AG04449 (cell line): ENCODE data around the gene RFX7.

Source experiments
- CTCF ChIA-PET: fragments of 350-600 bp; formaldehyde crosslinking; extraction: SDS; loops from one replicate; lab custom pipeline; 2021; ENCODE audit warnings: antibody characterized with exemption; lab: Yijun Ruan, JAX
- POLR2A ChIA-PET: fragments of 400-600, 350-600 bp; formaldehyde crosslinking; extraction: SDS; loops from one replicate; lab custom pipeline; 2020; ENCODE audit warnings: antibody characterized with exemption, inconsistent platforms; lab: Yijun Ruan, JAX
- DNase-seq: peaks from one replicate; pipeline ENCODE4 v3.0.0-alpha.2; 2010; ENCODE audit warnings: low read depth, low spot score
- H3K4me3 ChIP-seq: 2 replicates; pipeline ENCODE4 v1.5.1; 2011; ENCODE audit warnings: low read depth, mild to moderate bottlenecking, control low read depth, low read length
- TF ChIP-seq, protein P1 (sequence below): IDR thresholded peaks from one replicate; pipeline ENCODE4 v1.5.1; 2011; ENCODE audit warnings: mild to moderate bottlenecking, moderate library complexity, low read length, control low read depth, inconsistent platforms; ENCODE audit not compliant: insufficient read depth; ENCODE audit errors: missing control alignments

RFX7 gene

GRCh38 chr15:56251315-56252095, 7.8 kb upstream of the RFX7 start:
- ChIA-PET CTCF (interaction anchor here (0.7 to 7.8 kb wide), 5 partner anchors 9 to 754 kb away, joined by 3 to 109 read pairs (median 5); no protein-coding TSS in a partner anchor), POLR2A (interaction anchor here (0.7 kb wide), 1 partner anchor 119 kb away, joined by 4 read pairs; no protein-coding TSS in a partner anchor)
- TF ChIP-seq, protein P1, sequence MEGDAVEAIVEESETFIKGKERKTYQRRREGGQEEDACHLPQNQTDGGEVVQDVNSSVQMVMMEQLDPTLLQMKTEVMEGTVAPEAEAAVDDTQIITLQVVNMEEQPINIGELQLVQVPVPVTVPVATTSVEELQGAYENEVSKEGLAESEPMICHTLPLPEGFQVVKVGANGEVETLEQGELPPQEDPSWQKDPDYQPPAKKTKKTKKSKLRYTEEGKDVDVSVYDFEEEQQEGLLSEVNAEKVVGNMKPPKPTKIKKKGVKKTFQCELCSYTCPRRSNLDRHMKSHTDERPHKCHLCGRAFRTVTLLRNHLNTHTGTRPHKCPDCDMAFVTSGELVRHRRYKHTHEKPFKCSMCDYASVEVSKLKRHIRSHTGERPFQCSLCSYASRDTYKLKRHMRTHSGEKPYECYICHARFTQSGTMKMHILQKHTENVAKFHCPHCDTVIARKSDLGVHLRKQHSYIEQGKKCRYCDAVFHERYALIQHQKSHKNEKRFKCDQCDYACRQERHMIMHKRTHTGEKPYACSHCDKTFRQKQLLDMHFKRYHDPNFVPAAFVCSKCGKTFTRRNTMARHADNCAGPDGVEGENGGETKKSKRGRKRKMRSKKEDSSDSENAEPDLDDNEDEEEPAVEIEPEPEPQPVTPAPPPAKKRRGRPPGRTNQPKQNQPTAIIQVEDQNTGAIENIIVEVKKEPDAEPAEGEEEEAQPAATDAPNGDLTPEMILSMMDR: no peak
- DNase-seq: no peak
- H3K4me3 ChIP-seq: no peak overlapping the region

DNA sequence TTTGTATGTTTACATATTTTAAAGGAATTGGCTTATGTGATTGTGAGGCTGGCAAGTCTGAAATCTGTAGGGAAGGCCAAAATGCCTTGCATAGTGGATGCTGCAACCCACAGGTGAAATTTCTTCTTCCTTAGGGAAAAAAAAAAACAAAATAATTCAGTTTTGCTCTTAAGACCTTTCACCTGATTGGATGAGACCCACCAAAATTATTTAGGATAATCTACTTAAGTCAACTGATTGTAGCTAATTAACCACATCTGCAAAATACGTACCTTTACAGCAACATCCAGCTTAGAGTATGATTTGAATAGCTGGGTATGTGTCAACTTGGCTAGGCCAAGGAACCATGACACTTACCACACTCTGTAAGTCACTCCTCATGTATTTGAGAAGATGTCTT, 6.9 kb upstream of the RFX7 start:
- POLR2A ChIA-PET: no interaction called here
- no peak for DNase-seq
- CTCF ChIA-PET: interaction anchor here (0.7 to 7.8 kb wide), 5 partner anchors 11 to 753 kb away, joined by 3 to 109 read pairs (median 5); no protein-coding TSS in a partner anchor

DNA sequence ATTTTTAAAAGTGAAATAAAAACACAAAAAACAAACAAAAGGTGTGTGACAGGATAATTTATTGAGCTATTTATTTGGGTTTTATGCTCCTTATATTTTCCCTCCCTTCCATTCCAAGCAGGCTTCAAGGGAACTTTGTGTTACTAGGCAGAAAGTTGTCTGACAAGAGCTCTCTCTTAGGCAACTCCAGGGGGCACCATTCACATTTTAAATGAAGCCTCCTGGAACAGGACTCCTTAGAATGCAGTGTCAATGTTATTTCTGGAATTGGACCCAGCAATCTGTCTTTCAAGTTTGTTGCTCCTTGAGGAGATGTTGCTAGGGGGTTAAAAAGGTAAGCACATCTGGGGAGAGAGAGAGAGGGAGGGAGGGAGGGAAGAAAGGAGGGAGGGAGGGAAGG, 5.4 kb upstream of the RFX7 start:
- peak; percentile 17 for DNase-seq
- ChIA-PET POLR2A (no interaction called here), CTCF (interaction anchor here (0.7 to 7.8 kb wide), 13 partner anchors 9 to 215 kb away, joined by 3 to 109 read pairs (median 3); no protein-coding TSS in a partner anchor)
- TF ChIP-seq, protein P1: peak; percentile 6
- H3K4me3 ChIP-seq: no peak overlapping the region

More for the DNA sequence above, 6.9 kb upstream of the RFX7 start:
- no peak overlapping the region for H3K4me3 ChIP-seq
- TF ChIP-seq, protein P1: no peak

DNA sequence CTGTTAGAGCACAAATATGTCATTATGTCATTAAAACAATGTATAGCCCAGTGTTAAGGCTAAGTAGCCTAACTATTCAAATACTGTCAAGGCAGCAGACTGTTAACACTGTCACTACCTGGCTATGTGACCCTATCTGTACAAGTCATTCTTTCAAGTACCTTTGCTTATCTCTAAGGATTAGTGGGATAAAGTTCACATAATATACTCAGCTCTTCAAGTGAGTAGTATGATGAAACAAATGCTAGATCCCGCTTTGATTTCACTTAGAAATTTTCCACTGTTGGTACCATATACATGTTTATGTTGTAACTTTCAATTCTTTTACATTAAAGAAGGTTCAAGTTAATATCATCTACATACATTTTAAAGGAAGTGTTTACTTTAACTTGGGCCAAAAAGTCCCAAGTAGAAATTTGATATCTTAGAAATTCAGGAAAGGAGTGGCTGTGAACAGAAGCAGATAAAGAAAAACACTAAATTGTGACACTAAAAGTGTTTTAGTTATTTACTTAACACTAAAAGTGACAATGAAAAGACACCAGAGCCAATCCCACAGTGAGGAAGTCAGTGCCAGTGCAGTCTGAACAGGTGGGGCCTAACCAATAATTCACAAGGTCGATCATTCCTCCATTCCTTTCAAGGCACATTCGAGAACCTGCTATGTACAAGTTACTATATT, 4.8 kb upstream of the RFX7 start:
- TF ChIP-seq, protein P1: no peak
- DNase-seq: no peak
- CTCF ChIA-PET: interaction anchor here (0.7 to 7.8 kb wide), 16 partner anchors 8 to 254 kb away, joined by 3 to 109 read pairs (median 3); no protein-coding TSS in a partner anchor
- POLR2A ChIA-PET: no interaction called here
- no peak overlapping the region for H3K4me3 ChIP-seq

DNA sequence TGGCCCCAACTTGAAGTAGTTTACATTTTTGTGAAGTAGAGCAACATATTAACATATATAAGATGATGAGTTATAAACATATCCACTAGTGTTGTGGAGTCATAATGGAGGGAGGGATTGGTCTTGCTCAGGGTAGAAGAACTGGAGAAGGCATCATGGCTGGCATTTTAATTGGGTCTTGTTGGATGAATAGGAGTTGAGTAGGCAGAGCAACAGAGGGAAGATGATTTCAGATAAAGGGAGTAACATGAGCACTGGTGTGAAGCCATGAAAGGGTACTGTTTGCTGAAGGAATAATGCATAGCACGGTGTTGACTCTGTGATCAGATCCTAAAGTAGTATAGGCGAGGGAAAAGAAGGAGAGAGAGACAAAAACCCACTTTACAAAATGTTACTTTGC, 3.6 kb upstream of the RFX7 start:
- CTCF ChIA-PET: interaction anchor here (0.8 to 7.8 kb wide), 4 partner anchors 181 to 253 kb away, joined by 3 to 109 read pairs (median 3); no protein-coding TSS in a partner anchor
- TF ChIP-seq, protein P1: no peak
- POLR2A ChIA-PET: no interaction called here
- H3K4me3 ChIP-seq: no peak overlapping the region
- DNase-seq: no peak
